GM19099 (cell line): ENCODE results near the gene KCTD17.

Experiments used
- POLR2A ChIP-seq: IDR thresholded peaks from 3 replicates; pipeline ENCODE4 v1.6.1; 2011; ENCODE audit warnings: low read depth; ENCODE audit not compliant: insufficient read length; ENCODE audit errors: extremely low read depth

KCTD17 gene

DNA sequence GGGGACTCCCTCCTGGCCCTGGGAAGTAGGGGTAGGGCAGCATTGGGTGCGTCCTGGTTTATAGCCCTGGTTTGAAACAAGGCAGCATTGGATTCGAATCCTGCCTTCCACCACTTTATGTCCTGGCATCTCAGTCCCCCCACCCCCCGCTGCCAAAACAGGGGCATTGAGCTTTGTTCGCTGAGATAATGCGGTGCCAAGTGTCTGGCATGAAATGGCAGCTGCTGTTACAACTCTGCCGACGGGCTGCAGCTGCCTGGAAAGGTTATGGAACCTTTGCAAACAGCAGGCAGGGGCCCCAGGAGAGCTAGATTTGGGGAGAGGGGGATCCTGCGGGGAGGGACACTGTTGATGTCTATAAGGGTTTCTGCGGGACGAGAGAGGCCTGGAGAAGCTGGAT, 34.2 kb upstream of the KCTD17 start:
- no peak for TF ChIP-seq POLR2A

DNA sequence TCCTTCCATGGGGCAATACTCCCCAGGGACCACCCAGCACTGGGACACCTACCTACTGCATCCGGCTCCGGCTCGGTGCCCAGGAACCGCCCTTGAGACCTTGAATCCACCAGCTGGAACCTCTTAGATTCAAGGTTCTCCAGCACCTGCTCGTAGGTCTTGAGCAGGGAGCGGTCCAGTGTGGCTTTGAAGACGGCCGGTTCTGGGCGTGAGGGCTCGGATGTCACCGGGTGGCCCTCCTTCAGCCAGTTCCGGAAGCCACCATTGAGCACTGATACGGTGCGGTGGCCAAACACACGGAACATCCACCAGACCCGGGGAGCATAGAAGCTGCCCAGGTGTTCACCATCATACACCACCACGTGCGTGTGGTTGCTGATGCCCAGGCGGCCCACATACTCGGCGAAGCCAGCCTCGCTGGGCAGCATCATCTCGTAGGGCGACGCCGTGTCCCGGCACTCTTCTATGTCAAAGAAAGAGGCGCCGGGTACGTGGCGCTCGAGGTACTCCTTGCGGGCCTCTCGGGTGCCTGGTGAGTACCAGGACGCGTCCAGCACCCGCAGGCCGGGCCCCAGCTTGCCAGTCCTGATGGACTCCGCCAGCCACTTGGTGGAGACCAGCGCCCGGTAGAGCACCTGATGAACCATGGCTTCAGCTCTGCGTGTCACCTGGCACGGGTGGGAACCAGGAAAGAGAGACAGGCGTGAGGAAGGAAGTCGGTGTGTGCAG, 33.3 kb upstream of the KCTD17 start:
- no peak for TF ChIP-seq POLR2A

DNA sequence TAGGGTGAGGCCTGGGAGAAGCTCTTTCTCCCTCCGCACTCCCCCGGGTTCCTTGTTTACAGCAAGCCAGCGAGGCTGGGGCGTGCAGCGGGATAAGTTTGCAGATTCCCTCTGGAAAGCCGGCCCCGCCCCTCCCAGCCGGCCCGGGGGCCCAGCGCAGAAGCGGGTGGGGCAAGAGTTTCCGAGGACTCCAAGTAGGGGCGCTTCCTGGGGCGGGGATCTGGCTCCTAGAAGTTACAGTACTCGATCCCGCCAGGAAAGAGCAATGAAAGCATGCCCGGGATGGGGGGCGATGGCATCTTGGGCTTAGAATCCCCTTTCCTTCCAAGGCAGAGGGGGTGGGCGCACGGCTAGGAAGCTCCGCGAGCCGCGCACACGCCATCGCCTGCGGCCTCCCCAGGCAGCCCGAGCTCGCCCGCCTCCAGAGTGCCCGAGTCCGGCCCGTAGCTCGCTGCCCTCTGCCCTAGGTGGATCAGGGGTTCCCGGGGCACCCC, 32.7 kb upstream of the KCTD17 start:
- no peak for TF ChIP-seq POLR2A

DNA sequence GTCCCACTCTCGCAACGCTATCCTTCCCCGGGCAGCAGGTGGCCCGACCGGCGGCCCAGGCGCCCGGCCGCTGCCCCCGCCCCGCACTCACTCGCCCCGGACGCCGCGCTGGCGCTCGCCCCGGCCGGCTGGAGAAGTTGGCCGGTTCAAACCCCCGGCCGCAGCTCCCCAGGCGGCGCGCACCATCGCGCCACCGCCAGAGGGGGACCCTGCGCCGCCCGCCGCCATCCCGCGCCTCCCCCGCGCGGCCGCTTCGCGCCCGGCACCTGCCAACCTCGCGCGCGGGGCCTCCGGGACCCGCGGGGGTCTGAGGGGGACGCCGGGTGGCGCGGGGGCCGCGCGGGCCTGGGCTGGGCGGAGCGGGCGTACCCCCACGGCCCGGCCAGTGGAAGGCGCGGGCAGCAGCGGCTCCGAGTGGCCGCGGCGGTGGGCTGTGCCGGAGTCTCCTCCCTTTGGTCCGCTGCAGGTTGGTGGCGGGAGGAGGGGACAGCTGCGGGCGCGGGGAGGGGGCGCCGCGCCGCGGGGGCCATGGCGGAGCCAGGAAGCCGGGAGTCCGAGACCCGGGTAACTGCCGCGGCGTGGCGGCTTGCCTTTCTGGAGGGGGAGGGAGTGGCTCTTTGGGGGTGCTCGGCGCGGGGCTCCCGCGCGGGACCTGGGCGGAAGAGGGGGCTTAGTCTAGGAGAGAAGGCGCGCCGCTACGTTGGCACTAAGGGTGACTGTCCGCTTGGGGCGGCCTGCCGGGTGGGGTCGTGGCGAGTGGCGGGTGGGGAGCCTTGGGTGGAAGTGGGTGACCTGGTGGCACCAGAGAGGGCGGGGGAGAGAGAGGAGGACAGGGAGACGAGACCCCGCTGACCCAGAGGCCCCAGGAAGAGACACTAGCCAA, 32.0 kb upstream of the KCTD17 start, which contains the start of the genes MPST and TST:
MPST (plus strand) TSS at position 434 of the 883 bp plus-strand sequence; CDS start at position 529, 95 bp downstream.
TST (minus strand) TSS at position 139 of the 883 bp plus-strand sequence. CDS start 715 bp downstream, outside the sequence.
- TF ChIP-seq POLR2A: peak; percentile 75

DNA sequence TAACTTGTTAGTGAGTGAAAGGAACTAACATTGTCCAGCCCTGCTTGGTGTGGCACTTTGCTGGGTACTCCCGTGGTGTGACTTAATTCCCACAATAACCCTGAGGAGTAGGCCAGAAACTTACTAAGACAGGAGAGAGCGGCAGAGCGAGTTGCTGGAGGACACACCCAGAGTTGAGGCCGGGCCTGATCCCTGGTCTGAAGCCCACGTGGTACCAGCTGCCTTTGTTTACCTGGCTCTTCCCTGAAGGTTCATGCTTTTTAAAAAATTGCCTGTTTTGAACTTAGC, 31.4 kb upstream of the KCTD17 start:
- TF ChIP-seq POLR2A: no peak

DNA sequence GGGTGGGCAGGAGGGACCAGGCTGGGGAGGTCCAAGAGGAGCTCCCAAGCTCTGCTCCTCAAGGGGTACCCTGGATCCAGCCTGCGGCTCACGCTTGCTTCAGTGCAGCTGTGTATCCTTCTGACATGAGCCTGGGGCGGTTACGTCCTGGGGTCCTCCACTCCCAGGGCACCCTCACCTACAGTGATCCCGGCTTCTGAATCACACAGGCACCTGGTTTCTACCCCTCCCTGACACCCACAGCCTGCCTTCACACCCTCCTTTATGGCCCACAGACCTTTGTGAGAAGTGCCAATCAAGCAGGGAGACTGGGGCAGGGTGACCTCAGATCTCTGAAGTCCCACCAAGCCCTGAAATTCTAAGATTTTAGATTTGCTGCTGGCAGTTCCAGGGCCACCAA, 30.5 kb upstream of the KCTD17 start:
- no peak for TF ChIP-seq POLR2A

DNA sequence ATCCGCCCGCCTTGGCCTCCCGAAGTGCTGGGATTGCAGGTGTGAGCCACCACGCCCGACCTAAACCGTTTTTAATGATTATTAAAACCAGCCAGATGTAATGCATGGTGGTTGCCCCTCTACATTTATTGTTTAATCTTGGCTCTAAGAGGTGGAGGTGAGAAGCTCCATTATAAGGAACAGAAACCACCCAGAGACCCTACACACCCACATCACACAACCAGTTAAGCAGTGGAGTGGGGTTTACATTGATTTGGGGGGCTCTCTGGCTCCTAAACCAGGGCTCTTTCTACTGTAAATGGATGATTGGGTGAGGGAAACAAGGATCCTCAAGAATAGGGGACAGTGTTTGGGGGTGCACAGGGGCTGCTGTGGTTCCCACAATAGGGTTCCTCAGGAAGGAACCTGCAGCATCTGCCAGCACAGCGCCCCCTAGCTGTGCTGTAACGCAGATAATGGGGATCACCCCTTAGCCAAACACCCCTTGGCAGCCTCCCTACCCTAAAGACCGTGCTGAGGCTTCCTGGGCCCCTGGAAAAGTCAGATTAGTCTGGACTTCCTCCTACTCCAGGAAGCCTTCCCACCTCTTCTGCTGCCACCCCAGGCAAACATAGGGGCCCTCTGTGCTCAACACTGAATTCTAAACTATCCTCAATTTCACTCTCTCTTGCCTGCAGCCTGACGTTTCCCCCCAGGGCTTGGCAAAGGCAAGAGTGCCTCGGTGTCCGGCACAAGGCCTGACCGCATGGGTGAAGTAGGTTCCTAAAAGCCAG, 29.6 kb upstream of the KCTD17 start:
- TF ChIP-seq POLR2A: no peak

DNA sequence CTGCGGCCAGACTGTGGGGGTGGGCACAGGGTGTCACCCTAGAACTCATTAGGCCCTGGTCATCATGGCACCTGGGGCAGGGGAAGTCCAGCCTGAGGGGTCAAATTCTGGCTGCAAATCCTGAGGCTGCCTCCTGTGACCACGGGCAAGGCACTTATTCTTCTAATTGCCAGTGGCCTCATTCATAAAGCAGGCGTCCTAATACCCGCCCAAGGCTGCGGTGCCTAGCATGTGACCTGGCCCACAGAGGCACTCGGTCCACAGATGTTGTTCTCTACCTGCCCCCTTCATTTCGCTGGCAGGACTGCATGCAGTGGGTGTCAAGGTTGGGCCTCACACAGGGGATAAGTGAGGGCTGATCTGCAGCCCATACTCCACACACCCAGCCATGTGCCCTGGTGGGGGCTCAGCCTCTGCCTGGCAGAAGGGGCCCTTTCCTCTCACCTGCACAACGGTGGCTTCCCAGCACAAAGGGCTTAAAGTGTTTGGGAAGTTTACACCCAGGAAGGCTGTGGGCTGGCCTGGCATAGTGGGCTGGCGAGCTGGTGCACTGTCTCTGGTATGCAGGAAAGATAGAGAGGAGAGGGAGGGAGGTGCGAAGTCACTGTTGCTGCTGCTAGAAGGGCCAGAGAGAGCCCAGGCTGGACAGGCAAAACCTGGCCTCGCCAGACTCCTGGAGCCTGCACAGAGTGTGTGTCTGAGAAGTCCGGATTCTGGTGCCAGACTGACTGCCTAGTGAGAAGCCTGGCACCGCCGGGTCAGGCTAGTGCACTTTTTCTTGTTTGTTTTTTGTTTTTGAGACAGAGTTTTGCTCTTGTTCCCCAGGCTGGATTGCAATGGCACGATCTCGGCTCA, 28.8 kb upstream of the KCTD17 start:
- TF ChIP-seq POLR2A: no peak

DNA sequence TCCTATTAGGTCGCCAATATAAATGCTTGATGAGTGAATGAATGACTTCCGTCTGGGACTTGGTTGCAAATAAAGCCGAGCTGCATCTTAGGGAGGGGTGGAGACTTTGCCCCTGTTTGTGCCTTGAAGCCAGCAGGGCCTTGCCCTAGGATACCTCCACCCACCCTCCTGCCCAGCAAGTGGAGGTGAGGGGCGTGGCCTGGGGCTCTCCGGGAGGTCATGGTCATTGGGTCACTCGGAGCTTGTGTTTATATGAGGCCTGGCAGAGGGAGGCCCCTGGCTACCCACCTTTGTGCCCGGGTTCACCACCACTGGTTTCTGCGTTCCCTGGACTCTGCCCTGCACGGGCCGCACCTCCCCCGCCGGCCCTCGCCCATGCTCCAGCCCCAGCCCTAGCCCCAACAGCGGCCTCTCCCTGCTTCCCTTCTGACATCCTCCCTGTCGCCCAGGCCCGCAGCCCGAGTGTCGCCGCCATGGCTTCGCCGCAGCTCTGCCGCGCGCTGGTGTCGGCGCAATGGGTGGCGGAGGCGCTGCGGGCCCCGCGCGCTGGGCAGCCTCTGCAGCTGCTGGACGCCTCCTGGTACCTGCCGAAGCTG, 27.7 kb upstream of the KCTD17 start:
- no peak for TF ChIP-seq POLR2A

DNA sequence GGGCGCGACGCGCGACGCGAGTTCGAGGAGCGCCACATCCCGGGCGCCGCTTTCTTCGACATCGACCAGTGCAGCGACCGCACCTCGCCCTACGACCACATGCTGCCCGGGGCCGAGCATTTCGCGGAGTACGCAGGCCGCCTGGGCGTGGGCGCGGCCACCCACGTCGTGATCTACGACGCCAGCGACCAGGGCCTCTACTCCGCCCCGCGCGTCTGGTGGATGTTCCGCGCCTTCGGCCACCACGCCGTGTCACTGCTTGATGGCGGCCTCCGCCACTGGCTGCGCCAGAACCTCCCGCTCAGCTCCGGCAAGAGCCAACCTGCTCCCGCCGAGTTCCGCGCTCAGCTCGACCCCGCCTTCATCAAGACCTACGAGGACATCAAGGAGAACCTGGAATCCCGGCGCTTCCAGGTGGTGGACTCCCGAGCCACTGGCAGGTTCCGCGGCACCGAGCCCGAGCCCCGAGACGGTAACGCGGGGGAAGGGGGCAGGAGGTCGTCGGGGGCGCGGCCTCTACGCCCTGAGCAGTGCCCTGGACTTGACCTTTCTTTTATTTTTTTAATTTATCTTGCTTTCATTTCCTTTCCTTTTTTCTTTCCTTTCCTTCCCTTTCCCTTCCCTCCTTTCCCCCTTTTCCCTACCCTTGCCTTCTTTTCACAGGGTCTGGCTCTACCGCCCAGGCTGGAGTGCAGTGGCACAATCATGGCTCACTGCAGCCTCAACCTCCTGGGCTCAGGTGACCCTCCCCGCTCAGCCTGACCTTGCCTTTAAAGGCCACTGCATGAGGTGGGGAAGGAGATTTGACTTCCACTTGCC, 27.0 kb upstream of the KCTD17 start:
- TF ChIP-seq POLR2A: no peak

DNA sequence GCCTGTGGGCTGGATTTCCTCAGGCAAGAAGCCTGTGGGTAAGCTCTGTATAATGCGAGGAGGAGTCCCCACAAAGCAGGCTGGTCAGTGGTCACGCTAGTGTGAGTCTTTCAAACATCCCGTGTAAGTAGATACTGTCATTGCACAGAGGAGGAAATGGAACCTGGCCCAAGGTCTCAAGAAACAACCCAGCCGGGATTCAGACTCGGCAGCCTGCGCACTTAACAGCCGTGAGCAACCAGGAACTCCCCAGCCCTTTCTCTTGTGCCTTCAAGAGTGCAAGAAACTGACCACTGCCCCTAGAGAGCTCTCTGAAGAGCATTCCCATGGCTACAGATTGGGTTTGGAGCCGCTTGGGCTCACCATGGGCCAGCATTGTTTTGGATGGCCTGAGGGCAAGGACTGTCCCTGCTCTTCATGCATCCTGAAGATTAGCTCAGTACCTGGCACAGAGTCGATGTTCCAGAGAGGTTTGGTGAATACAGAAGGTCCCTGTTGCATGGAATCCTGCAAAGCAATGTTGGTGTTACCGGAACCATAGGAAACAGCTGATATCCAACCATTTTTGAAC, 26.0 kb upstream of the KCTD17 start:
- TF ChIP-seq POLR2A: no peak

DNA sequence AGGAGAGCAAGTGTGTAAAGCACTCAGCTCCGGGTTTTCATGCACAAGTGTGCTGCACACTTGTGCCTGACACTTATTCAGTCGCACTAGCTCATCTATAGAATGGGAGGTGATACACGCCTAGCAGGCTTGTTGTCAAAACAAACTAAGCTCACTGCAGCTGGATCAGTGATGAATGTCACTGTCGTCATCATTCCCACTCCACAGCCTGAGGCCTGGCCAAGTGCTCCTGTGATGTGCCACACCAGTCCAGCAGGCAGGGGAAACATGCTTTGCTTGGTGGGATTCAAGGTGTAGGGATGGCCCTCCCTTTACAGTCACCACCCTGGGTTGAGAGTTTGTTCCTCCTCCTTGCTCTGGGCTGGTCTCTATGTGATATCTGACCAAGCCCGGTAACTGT, 25.2 kb upstream of the KCTD17 start:
- TF ChIP-seq POLR2A: no peak

DNA sequence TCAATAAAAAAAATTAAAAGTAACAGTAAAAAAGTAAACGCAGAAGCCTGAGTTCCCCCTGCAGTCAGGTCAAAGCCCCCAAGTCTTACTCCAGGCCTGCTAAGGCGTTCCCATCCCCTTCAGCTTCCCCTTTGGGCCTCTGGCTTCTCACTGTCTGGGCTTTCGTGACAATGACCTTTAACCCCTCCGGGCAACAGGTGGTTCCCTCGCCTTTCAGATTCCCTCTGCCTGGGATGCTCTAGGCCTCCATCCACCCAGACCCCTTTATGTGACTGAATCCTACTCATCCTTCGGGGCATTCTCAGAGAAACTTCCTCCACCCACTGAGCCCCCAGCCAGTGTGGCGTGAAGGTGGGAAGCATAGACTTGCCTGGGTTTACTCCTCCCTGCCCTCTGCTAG, 24.0 kb upstream of the KCTD17 start:
- TF ChIP-seq POLR2A: no peak
